Measurements from ENCODE around the gene SGO1.
A peak's percentile ranks its signal among the peaks of the same experiment; 100 is the strongest.

The SGO1 gene

GRCh38 chr3:20201143-20201542 is 15.1 kb upstream of the SGO1 start:
- Histone ChIP-seq H3K36me3 (ENCODE audit: control insufficient read depth, low read depth, low read length) (no peaks in the 10 kb centered on the region), H3K4me1 (ENCODE audit: control insufficient read depth, low read depth, low read length) (no peaks in the 10 kb centered on the region), H3K27me3 (ENCODE audit: control insufficient read depth, insufficient read depth, low read length) (no peaks in the 10 kb centered on the region), H3K4me3 (ENCODE audit: low read length) (no peak overlapping the region), H3K9ac (ENCODE audit: low read length) (no peak overlapping the region), H3K27ac (ENCODE audit: low read length) (no peak overlapping the region), H3K9me3 (ENCODE audit: control insufficient read depth, low read depth, low read length) (no peaks in the 10 kb centered on the region)

GRCh38 chr3:20197775-20198174 is 11.8 kb upstream of the SGO1 start:
- Histone ChIP-seq H3K27ac (ENCODE audit: low read length) (no peak overlapping the region), H3K9ac (ENCODE audit: low read length) (no peak overlapping the region), H3K9me3 (ENCODE audit: control insufficient read depth, low read depth, low read length) (no peaks in the 10 kb centered on the region), H3K27me3 (ENCODE audit: control insufficient read depth, insufficient read depth, low read length) (no peaks in the 10 kb centered on the region), H3K36me3 (ENCODE audit: control insufficient read depth, low read depth, low read length) (no peaks in the 10 kb centered on the region), H3K4me3 (ENCODE audit: low read length) (no peak overlapping the region), H3K4me1 (ENCODE audit: control insufficient read depth, low read depth, low read length) (no peaks in the 10 kb centered on the region)

- H3K9ac ChIP-seq (ENCODE audit: low read length) = no peak overlapping the region
- no peak overlapping the region for H3K27ac ChIP-seq (ENCODE audit: low read length)
- H3K36me3 ChIP-seq (ENCODE audit: control insufficient read depth, low read depth, low read length) = no peaks in the 10 kb centered on the region
- no peaks in the 10 kb centered on the region for H3K27me3 ChIP-seq (ENCODE audit: control insufficient read depth, insufficient read depth, low read length)
- H3K9me3 ChIP-seq (ENCODE audit: control insufficient read depth, low read depth, low read length) = no peaks in the 10 kb centered on the region
- no peaks in the 10 kb centered on the region for H3K4me1 ChIP-seq (ENCODE audit: control insufficient read depth, low read depth, low read length)
- H3K4me3 ChIP-seq (ENCODE audit: low read length) = no peak overlapping the region
Measured at GRCh38 chr3:20194793-20195460, 8.9 kb upstream of the SGO1 start.

- no peak overlapping the region for H3K9ac ChIP-seq (ENCODE audit: low read length)
- H3K4me1 ChIP-seq (ENCODE audit: control insufficient read depth, low read depth, low read length) = peaks cover 6% of the 10 kb centered on the region
- no peaks in the 10 kb centered on the region for H3K9me3 ChIP-seq (ENCODE audit: control insufficient read depth, low read depth, low read length)
- no peak overlapping the region for H3K4me3 ChIP-seq (ENCODE audit: low read length)
- H3K36me3 ChIP-seq (ENCODE audit: control insufficient read depth, low read depth, low read length) = no peaks in the 10 kb centered on the region
- no peak overlapping the region for H3K27ac ChIP-seq (ENCODE audit: low read length)
- H3K27me3 ChIP-seq (ENCODE audit: control insufficient read depth, insufficient read depth, low read length) = no peaks in the 10 kb centered on the region
Measured at GRCh38 chr3:20190991-20191390, 5.0 kb upstream of the SGO1 start.

- Histone ChIP-seq H3K36me3 (ENCODE audit: control insufficient read depth, low read depth, low read length) (peaks cover 14% of the 10 kb centered on the region), H3K4me1 (ENCODE audit: control insufficient read depth, low read depth, low read length) (peaks cover 14% of the 10 kb centered on the region), H3K9ac (ENCODE audit: low read length) (peak overlapping the region; percentile 93), H3K27ac (ENCODE audit: low read length) (peak overlapping the region; percentile 78), H3K27me3 (ENCODE audit: control insufficient read depth, insufficient read depth, low read length) (no peaks in the 10 kb centered on the region), H3K4me3 (ENCODE audit: low read length) (peak overlapping the region; percentile 88), H3K9me3 (ENCODE audit: control insufficient read depth, low read depth, low read length) (no peaks in the 10 kb centered on the region)
Measured at GRCh38 chr3:20186600-20187004, 596 bp upstream of the SGO1 start.

- Histone ChIP-seq H3K9me3 (ENCODE audit: control insufficient read depth, low read depth, low read length) (no peaks in the 10 kb centered on the region), H3K9ac (ENCODE audit: low read length) (peak overlapping the region; percentile 93), H3K4me3 (ENCODE audit: low read length) (peak overlapping the region; percentile 88), H3K4me1 (ENCODE audit: control insufficient read depth, low read depth, low read length) (peaks cover 14% of the 10 kb centered on the region), H3K36me3 (ENCODE audit: control insufficient read depth, low read depth, low read length) (peaks cover 26% of the 10 kb centered on the region), H3K27me3 (ENCODE audit: control insufficient read depth, insufficient read depth, low read length) (no peaks in the 10 kb centered on the region), H3K27ac (ENCODE audit: low read length) (peak overlapping the region; percentile 86)
Measured at GRCh38 chr3:20185331-20185678, 701 bp downstream of the SGO1 start.

GRCh38 chr3:20182206-20182605 is 3.8 kb downstream of the SGO1 start:
- no peak overlapping the region for H3K27ac ChIP-seq (ENCODE audit: low read length)
- no peak overlapping the region for H3K4me3 ChIP-seq (ENCODE audit: low read length)
- no peak overlapping the region for H3K9ac ChIP-seq (ENCODE audit: low read length)
- peaks cover 56% of the 10 kb centered on the region for H3K36me3 ChIP-seq (ENCODE audit: control insufficient read depth, low read depth, low read length)
- H3K9me3 ChIP-seq (ENCODE audit: control insufficient read depth, low read depth, low read length) = no peaks in the 10 kb centered on the region
- H3K4me1 ChIP-seq (ENCODE audit: control insufficient read depth, low read depth, low read length) = peaks cover 12% of the 10 kb centered on the region
- no peaks in the 10 kb centered on the region for H3K27me3 ChIP-seq (ENCODE audit: control insufficient read depth, insufficient read depth, low read length)

- peaks cover 66% of the 10 kb centered on the region for H3K36me3 ChIP-seq (ENCODE audit: control insufficient read depth, low read depth, low read length)
- H3K4me1 ChIP-seq (ENCODE audit: control insufficient read depth, low read depth, low read length) = peaks cover 8% of the 10 kb centered on the region
- H3K9me3 ChIP-seq (ENCODE audit: control insufficient read depth, low read depth, low read length) = no peaks in the 10 kb centered on the region
- no peak overlapping the region for H3K27ac ChIP-seq (ENCODE audit: low read length)
- H3K9ac ChIP-seq (ENCODE audit: low read length) = no peak overlapping the region
- no peak overlapping the region for H3K4me3 ChIP-seq (ENCODE audit: low read length)
- no peaks in the 10 kb centered on the region for H3K27me3 ChIP-seq (ENCODE audit: control insufficient read depth, insufficient read depth, low read length)
Measured at GRCh38 chr3:20181276-20181675, 4.7 kb downstream of the SGO1 start.

GRCh38 chr3:20173844-20174410 is 12.1 kb downstream of the SGO1 start:
- Histone ChIP-seq H3K9me3 (ENCODE audit: control insufficient read depth, low read depth, low read length) (no peaks in the 10 kb centered on the region), H3K9ac (ENCODE audit: low read length) (no peak overlapping the region), H3K36me3 (ENCODE audit: control insufficient read depth, low read depth, low read length) (peaks cover 80% of the 10 kb centered on the region), H3K4me1 (ENCODE audit: control insufficient read depth, low read depth, low read length) (no peaks in the 10 kb centered on the region), H3K27me3 (ENCODE audit: control insufficient read depth, insufficient read depth, low read length) (no peaks in the 10 kb centered on the region), H3K27ac (ENCODE audit: low read length) (no peak overlapping the region), H3K4me3 (ENCODE audit: low read length) (no peak overlapping the region)

GRCh38 chr3:20161714-20162113 is 24.3 kb downstream of the SGO1 start:
- Histone ChIP-seq H3K4me3 (ENCODE audit: low read length) (no peak overlapping the region), H3K27ac (ENCODE audit: low read length) (no peak overlapping the region), H3K36me3 (ENCODE audit: control insufficient read depth, low read depth, low read length) (peaks cover 64% of the 10 kb centered on the region), H3K27me3 (ENCODE audit: control insufficient read depth, insufficient read depth, low read length) (no peaks in the 10 kb centered on the region), H3K4me1 (ENCODE audit: control insufficient read depth, low read depth, low read length) (no peaks in the 10 kb centered on the region), H3K9me3 (ENCODE audit: control insufficient read depth, low read depth, low read length) (no peaks in the 10 kb centered on the region), H3K9ac (ENCODE audit: low read length) (no peak overlapping the region)

- no peaks in the 10 kb centered on the region for H3K4me1 ChIP-seq (ENCODE audit: control insufficient read depth, low read depth, low read length)
Measured at GRCh38 chr3:20160230-20160629, 25.8 kb downstream of the SGO1 start.

GRCh38 chr3:20154928-20155327 is 31.1 kb downstream of the SGO1 start:
- H3K27me3 ChIP-seq (ENCODE audit: control insufficient read depth, insufficient read depth, low read length) = no peaks in the 10 kb centered on the region

More at GRCh38 chr3:20160230-20160629, 25.8 kb downstream of the SGO1 start:
- Histone ChIP-seq H3K27ac (ENCODE audit: low read length) (no peak overlapping the region), H3K27me3 (ENCODE audit: control insufficient read depth, insufficient read depth, low read length) (no peaks in the 10 kb centered on the region), H3K9me3 (ENCODE audit: control insufficient read depth, low read depth, low read length) (no peaks in the 10 kb centered on the region), H3K36me3 (ENCODE audit: control insufficient read depth, low read depth, low read length) (peaks cover 56% of the 10 kb centered on the region), H3K4me3 (ENCODE audit: low read length) (no peak overlapping the region), H3K9ac (ENCODE audit: low read length) (no peak overlapping the region)

More at GRCh38 chr3:20154928-20155327, 31.1 kb downstream of the SGO1 start:
- H3K4me1 ChIP-seq (ENCODE audit: control insufficient read depth, low read depth, low read length) = no peaks in the 10 kb centered on the region
- no peak overlapping the region for H3K4me3 ChIP-seq (ENCODE audit: low read length)
- no peaks in the 10 kb centered on the region for H3K9me3 ChIP-seq (ENCODE audit: control insufficient read depth, low read depth, low read length)
- peaks cover 24% of the 10 kb centered on the region for H3K36me3 ChIP-seq (ENCODE audit: control insufficient read depth, low read depth, low read length)
- H3K9ac ChIP-seq (ENCODE audit: low read length) = no peak overlapping the region
- no peak overlapping the region for H3K27ac ChIP-seq (ENCODE audit: low read length)
